Activated CD8-positive, alpha-beta memory T cell treated with anti-CD3 and anti-CD28 coated beads, Interleukin-2, amount 50 U/mL, for 4 hours (primary cell): ENCODE results near the gene ACKR2.

Experiments
- DNase-seq: peaks from one replicate; pipeline ENCODE4 v3.0.0-alpha.2; 2020

ACKR2 gene, protein sequence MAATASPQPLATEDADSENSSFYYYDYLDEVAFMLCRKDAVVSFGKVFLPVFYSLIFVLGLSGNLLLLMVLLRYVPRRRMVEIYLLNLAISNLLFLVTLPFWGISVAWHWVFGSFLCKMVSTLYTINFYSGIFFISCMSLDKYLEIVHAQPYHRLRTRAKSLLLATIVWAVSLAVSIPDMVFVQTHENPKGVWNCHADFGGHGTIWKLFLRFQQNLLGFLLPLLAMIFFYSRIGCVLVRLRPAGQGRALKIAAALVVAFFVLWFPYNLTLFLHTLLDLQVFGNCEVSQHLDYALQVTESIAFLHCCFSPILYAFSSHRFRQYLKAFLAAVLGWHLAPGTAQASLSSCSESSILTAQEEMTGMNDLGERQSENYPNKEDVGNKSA

DNA sequence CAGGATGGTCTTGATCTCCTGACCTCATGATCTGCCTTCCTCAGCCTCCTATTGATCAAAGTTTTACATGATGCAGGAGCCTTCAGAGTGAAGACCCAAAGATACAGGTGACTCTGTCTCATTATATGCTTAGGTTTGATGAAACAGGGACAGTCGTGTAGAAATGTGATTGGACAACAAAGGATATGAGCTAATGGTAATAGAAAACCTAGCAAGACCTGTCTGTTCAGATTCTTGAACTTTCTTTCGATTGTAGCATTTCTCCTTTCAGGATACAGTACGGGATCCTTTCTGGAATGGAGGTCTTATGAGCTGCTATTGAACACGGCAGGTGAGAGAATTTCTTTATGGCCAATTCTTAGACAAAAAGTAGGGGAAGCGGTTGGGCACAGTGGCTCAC is at the start of gene ACKR2:
TSS of gene ACKR2 (plus strand) at position 244 of the 400 bp plus-strand sequence. CDS start 55,058 bp downstream, outside the sequence.
- DNase-seq, result no peak

DNA sequence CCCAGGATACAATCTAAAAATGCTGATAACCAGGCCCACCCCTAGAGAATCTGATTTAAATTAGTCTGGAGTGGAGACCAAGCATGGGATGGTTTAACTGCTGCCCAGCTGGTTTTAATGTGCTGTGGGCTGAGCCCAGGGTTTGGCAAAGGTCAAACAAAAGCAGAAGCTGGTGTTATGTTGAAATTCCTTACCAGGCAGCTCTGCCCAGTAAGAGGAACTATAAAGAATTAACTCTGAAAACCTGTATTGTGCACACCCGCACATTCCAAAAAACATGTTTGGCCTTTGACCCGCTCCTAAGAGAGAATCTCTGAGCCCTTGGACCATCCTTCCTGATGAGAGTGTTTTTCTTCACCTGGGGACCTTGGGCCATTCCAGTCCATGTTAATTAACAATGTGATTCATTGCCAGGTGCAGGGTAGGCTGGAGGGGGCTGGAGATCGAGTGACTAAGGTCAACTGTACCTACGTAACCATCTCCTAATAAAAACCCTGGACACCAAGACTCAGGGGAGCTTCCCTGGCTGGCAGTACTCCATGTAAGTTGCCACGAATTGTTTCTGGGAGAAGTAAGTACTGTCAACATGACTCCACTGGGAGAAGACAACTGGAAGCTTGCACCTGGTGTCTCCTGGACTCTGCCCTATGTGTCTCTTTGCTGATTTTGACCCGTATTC is 47.1 kb upstream of the ACKR2 start:
- DNase-seq, result no peak

DNA sequence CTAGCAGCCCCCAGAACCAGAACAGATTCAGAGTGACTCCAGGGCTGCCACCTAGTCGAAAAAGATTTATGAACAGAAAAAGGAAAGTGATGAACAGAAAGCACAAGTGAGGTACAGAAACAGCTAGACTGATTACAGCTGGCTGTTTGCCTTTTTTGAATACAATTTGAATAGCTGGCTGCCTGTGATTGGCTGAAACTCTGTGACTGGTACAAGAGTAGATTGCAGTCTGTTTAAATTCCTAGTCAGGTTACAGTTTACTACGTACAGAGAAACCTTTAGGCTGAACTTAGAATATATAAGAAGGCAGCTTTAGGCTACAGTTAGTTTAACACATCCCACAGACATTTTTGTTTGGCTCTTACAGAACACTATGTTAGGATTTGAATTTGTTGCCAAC is 46.2 kb upstream of the ACKR2 start:
- DNase-seq, result no peak

DNA sequence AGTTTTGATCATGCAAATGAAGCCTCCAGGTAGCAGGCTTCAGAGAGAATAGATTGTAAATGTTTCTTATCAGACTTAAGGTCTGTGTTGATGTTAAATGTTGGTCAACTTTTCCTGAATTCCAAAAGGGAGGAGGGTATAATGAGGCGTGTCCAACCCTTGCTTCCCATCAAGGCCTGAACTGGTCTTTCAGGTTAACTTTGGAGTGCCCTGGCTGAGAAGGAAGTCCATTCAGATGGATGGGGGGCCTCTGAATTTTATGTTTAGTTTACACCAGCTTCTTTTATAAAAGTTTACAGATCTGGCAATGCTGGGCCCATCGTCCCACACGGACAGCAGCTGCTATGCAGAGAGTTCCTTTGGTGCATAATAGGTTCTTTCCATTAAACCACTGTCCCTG is 45.1 kb upstream of the ACKR2 start:
- no peak for DNase-seq

DNA sequence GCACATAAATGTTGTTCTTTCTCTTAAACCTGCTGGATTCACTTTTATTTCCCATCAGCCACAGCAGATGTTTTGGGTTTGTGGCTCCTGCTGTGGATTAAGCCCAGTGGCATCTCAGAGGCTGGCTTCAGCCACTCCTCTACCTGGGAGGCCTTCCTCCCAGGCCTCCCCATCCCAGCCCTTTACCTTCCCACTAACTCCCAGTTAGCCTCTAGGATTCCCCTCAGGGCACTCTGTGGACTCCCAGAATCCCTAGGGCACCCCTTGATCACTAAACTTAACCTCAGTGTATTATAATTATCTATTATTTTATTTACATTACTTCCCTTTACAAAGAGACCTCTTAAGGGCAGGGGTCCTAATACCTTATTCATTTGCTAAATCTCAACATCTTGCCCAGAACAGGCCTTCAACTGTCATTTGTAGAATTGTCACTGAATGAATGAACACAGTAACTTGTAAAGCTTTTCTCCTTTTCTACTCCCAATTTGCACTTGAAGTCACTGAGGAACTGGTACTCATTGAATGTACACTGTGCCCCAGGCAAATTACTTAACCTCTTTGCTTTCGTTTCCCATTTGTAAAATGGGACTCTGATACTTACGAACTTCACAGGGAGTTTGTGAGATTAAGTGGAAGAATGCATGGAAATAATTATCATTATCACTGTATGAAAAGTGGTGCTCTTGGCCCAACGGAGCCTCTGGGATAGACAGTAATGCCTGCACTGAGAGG is 44.5 kb upstream of the ACKR2 start:
- no peak for DNase-seq

DNA sequence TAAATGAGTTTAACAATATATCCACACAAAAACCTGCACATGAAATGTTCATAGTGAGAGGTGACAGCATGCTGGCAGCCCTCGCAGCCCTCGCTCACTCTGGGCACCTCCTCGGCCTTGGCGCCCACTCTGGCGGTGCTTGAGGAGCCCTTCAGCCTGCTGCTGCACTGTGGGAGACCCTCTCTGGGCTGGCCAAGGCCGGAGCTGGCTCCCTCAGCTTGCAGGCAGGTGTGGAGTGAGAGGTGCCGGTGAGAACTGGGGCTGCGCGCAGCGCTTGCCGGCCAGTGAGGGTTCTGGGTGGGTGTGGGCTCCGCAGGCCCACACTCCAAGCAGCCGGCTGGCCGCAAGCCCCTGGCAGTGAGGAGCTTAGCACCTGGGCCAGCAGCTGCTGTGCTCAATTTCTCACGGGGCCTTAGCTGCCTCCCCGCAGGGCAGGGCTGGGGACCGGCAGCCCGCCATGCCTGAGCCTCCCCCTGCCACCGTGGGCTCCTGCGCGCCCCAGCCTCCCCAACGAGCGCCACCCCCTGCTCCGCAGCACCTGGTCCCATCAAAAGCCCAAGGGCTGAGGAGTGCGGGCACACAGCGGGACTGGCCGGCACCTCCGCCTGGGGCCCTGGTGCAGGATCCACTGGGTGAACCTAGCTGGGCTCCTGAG is 39.6 kb upstream of the ACKR2 start:
- no peak for DNase-seq

DNA sequence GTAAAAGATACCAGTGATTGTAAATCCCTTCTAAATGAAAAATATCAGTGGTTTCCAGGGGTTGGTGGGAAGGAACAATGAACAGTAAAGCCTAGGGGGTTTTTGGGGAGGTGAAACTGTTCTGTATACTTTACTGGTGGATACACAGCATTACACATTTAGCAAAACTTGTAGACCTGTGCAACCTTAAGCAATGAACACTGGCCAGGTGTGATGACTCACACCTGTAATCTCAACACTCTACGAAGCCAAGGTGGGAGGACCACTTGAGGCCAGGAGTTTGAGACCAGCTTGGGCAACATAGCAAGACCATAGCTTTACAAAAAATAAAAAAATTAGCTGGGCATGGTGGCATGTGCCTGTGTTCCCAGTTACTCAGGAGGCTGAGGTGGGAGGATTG is 38.0 kb upstream of the ACKR2 start:
- DNase-seq, result no peak

DNA sequence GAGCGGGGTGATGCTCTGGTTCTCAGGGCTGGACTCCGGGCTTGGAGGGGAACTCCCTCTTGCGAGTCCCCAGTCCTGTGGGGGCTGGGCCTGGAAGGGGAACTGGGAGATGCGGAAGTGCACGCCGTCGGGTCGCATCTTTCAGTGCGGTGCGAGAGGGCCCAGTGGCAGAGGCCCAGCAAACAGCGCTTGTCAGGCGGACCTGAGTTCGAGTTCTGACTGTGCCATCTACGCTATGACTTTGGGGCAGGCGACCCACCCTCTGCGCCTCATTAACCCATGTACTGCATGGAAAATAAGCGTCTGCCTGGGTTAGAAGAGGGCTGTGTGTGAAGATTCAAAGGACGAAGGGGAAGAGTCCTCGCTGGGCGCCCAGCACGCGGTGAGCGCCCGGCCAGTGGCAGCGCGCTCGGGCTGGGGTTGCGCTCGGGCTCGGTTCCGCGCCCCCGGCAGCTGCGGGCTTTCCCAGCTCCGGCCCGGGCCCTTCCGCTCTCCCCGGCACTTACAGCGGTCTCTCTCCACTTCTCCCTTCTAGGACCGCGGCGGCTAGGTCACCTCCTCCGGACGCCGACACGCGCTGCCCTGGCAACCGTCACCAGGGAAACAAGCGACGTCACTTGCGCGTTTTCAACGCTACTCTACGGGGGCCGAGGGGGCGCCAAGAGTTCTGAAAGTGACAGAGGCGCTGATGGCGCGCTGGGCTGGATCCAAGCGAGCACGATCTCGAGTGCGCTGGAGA is 36.4 kb upstream of the ACKR2 start, which contains the start of gene CCDC13:
TSS of gene CCDC13 (minus strand) at position 584 of the 739 bp plus-strand sequence. CDS start 14,908 bp downstream, outside the sequence.
- DNase-seq, result peak; percentile 92

DNA sequence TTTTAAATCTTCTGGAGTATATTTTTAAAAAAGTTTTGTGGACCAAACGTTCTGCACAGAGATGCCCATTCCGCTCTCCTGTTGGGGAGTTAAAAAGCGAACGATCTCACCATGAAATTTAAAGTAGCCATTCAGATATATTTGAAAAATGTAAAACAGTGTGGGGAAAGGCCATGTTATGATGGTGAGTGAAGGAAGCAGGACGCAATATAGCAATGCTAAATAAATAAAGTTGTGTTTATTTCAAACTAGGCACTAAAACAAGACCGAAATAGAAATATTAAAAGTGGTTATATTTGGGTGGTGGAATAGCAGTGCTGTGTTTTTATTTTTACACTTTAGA is 35.9 kb upstream of the ACKR2 start:
- DNase-seq, result no peak

DNA sequence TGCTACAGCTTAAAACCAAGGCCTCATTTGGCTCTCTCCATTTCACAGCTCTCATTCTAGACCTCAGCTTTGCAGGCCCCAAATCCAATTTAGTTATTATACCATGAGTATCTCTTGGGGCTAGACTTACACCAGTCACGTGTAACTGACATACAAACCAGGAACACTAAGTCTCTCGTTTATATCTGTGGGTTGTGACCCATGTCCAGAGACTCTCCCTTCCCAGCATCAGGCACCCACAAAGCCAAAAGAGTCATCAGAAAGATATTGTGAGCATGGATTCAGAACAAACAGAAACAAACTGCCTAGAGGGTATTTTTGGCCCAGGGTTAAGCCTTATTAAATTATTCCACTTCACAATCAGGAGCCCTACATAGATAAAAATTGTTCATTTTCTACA is 30.6 kb upstream of the ACKR2 start:
- DNase-seq, result no peak

DNA sequence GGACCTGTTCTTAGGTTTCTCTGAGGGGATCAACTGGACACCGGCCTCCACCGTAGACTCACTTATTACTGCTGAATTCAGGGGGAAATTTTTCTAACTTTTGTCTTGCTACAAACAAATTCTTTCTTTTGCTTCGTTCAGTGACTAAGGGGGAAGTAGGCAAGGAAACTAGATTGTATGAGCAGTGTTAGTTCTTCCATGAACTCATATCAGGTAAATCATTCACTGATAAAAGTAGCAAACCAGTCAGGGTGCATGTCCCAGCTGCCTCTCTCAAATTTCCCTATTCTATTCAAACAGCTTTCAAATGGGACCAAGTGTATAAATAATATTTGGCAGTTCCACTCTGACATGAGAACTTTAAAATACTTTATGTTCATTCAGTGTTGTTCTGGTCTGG is 28.8 kb upstream of the ACKR2 start:
- no peak for DNase-seq

DNA sequence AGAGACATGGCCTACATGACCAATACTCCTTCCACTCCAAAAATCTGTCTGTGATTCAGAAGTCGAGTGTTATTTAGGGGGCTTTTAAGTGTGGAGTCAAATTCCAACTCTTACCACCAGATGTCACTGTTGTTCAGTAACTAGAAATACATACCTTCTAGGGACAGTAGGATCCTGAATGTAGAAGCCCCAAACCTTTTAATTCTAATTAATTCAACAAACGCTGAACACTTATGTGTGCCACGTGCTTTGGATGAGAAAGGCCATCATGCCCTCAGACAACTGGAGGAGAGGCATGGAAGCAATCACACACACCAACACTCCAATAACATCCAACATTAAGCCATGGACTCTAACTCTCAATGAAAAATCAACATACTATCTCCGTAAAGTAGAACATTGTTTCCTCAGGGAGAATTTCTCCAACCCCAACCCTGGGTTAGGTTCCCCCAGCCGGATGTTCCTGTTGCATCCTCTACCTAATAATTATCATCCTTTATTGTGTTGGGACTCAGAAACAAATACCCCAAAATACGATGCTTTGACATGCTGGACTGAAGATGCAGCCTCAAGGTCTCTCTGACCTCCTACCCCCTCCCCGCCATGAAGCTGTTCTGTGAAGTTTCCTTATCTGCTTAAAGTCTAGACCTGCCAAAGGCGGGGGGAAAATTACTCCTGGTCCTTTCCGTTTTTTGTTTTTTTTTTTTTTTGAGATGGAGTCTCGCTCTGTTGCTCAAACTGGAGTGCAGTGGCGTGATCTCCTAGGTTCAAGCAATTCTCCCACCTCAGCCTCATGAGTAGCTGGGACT is 28.1 kb upstream of the ACKR2 start:
- no peak for DNase-seq

DNA sequence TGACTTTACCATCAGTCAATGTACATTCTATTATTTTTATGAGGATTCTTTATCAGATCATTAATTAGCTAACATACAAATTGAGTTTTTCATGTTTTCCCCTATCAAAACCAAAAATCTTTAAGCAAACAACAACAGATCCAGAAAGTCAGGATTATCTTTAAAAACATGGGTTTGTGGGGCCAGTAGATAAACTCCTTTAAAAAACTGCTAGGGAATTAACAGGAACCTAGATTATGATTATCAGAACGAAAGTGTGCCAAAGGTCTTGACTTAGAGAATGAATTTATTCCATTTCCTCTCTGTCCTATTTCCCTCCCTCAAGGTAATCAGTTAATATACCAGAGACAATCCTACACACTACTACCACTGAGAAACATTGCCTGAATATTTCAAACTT is 23.0 kb upstream of the ACKR2 start:
- no peak for DNase-seq

DNA sequence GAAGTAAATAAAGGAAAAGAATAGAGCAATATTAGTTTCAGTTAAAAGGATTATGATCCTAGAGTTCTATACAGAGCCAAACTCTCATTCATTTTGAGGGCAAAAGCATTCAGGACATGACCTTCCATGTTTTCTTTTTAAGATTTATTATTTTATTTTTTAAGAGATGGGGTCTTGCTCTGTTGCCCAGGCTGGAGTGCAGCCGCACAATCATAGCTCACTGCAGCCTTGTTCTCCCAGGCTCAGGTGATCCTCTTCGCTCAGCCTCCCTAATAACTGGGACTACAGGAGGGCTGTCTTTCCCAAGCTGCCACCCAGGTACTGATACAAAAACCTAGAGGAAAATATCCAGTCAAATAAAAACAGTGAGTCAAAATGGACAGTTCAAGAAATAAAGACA is 22.6 kb upstream of the ACKR2 start:
- no peak for DNase-seq

DNA sequence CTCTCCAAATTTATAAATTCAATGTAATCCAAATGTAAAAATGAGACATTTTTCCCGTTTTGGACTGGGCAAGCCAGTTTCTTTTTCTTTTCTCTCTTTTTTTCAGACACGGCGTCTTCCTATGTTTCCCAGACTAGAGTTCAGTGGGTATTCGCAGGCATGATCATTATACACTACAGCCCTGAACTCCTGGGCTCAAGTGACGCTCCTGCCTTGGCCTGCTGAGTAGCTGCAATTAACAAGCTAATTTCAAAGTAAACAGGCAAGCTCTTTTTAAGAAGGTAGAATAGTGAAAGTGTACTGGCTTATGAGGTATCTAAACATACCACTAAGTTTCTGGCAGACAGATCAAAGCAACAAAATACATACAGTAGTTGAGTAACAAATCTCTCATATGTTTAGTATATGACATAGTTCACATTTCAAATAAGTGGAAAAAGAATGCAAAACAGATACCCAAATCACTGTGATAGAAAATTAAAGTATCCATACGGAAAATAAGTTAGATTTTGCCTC is 18.5 kb upstream of the ACKR2 start:
- DNase-seq, result no peak

DNA sequence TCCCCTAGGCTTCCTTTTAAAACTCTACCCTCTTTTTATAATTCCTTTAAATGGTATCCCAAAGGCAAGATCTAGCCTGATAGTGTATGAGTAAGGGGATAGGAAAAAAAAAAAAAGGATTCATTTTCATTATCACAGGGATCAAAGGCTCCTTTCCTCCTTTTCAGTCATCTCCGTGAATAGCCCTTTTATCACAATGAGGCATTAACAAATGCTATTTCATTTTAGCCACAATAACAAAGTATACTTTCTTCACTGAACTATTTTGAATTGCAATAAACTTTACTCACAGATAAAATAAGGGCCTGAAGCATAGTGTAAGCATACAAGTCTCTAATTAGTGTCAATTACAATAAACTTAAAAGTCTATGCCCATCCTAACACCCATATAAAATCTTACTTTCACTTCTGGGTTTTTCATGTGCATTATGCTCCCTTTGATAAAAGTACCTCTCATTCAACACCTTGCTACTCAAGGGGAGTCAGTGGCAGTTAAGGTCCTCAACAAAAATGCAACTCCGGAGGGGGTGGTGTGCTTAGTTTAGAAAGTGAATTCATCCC is 13.5 kb upstream of the ACKR2 start:
- no peak for DNase-seq

DNA sequence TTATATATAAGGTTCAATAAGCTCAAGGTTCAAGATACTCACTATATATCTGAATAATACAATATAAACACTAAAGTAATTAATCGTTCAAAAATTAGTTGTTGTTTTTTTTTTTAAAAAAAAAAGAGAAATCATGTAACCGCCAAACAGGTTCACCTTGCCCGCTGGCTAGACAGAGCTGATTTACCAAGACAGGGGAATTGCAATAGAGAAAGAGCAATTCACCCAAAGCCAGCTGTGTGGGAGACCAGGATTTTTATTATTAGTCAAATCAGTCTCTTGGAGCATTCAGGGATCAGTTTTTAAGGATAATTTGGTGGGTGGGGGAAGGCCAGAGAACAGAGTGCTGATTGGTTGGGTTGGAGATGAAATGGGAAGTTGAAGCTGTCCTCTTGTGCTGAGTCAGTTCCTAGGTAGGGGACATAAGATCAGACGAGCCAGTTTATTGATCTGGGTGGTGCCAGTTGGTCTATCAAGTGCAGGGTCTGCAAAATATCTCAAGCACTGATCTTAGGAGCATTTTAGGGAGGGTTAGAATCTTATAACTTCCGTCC is 12.8 kb upstream of the ACKR2 start:
- DNase-seq, result no peak

DNA sequence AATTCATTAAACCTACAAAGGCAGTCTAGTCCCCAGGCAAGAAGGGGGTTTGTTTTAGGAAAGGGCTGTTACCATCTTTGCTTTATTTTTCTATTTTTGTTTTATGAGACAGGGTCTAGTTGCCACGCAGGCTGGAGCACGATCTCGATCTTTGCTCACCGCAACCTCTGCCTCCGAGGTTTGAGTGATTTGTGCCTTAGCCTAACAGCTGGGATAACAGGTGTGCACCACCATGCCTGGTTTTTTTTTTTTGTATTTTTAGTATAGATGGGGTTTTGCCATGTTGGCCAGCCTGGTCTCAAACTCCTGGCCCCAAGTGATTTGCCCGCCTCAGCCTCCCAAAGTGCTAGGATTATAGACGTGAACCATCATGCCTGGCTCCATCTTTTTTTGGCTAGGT is 9.9 kb upstream of the ACKR2 start:
- DNase-seq, result no peak

DNA sequence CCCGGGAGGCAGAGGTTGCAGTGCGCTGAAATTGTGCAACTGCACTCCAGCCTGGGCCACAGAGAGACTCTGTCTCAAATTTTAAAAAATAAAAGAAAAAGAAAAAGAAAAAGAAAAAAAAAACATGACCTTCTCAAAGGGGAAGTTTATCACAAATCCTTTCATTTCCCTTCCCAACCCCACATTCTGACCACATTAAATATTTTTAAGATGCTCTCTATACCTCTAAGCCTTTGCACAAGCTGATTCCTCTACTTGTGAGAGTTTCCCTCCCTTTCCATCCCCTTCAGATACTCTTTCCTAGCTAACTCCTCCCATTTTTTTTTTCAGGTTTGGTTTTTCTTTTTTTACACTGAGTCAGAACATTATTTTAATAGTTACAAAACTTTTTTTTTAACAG is 9.0 kb upstream of the ACKR2 start:
- DNase-seq, result no peak

DNA sequence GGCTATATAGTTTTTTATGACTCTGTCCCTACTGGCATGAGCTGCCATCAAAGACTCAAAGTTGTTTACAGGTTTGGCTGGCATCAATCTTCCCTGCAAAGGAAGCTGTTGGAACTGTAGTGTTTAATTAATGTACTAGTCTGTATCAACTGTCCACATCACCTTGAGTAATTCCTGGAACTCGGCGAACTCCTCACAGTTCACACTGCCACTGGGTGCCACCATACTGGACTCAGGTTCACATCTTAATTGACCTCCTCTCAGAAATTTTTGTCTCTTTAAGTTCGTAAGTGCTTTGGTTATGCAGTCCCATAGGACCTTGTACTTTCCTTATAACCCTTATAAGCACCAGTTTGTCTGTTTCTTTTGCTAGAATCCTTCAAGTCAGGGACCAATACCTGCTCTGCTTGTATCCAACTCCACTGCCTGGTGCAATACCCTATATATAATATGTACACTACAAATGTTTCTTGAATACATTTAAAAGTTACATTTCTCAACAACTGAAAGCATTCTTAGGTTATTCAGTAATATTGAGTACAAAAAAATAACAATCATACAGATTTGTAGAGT is 8.1 kb upstream of the ACKR2 start:
- DNase-seq, result no peak
